Limb (tissue), 2 donors: ENCODE results near the gene ARID5A.

Experiments
- DNase-seq, 2 donors: peaks; one replicate each; pipeline ENCODE4 v3.0.0-alpha.2; 2016; ENCODE audit errors: extremely low spot score in 2 of 2

Gene ARID5A

GRCh38 chr2:96506016-96506906 is 30.3 kb upstream of the ARID5A start:
- no peak for DNase-seq

- DNase-seq, result no peak
Measured at GRCh38 chr2:96506907-96507240, 29.7 kb upstream of the ARID5A start.

- DNase-seq, result peak in 1 of 2 donors; percentile 87
Measured at GRCh38 chr2:96507957-96508520, 28.5 kb upstream of the ARID5A start.

- no peak for DNase-seq
Measured at GRCh38 chr2:96508521-96509113, 27.9 kb upstream of the ARID5A start.

GRCh38 chr2:96509114-96509846 is 27.3 kb upstream of the ARID5A start:
- peak; percentile 79 to 90 for DNase-seq

GRCh38 chr2:96509847-96510230 is 26.7 kb upstream of the ARID5A start:
- DNase-seq, result no peak

- no peak for DNase-seq
Measured at GRCh38 chr2:96510931-96511595, 25.5 kb upstream of the ARID5A start.

- DNase-seq, result no peak
Measured at GRCh38 chr2:96511851-96512250, 24.7 kb upstream of the ARID5A start.

- no peak for DNase-seq
Measured at GRCh38 chr2:96512341-96512740, 24.2 kb upstream of the ARID5A start.

- DNase-seq, result no peak
Measured at GRCh38 chr2:96514521-96514920, 22.0 kb upstream of the ARID5A start.

- DNase-seq, result no peak
Measured at GRCh38 chr2:96517079-96517478, 19.5 kb upstream of the ARID5A start.

- no peak for DNase-seq
Measured at GRCh38 chr2:96520231-96520630, 16.3 kb upstream of the ARID5A start.

GRCh38 chr2:96520697-96521096 is 15.9 kb upstream of the ARID5A start:
- DNase-seq, result no peak

- no peak for DNase-seq
Measured at GRCh38 chr2:96521219-96521618, 15.3 kb upstream of the ARID5A start.

- DNase-seq, result no peak
Measured at GRCh38 chr2:96522304-96523203, 14.0 kb upstream of the ARID5A start.

- DNase-seq, result no peak
Measured at GRCh38 chr2:96523659-96524481, 12.7 kb upstream of the ARID5A start.

- peak in 1 of 2 donors; percentile 25 for DNase-seq
Measured at GRCh38 chr2:96524482-96525210, 11.9 kb upstream of the ARID5A start.

- DNase-seq, result no peak
Measured at GRCh38 chr2:96525211-96525507, 11.4 kb upstream of the ARID5A start.

GRCh38 chr2:96526101-96526591 is 10.4 kb upstream of the ARID5A start:
- peak in 1 of 2 donors; percentile 18 for DNase-seq
